ENCODE results near the gene PSMD13.
"Not testable (repeated sequence)": the region's sequence is repeated elsewhere in the genome, so short reads cannot be mapped to it uniquely, and the experiment has no call there.

The PSMD13 gene

DNA sequence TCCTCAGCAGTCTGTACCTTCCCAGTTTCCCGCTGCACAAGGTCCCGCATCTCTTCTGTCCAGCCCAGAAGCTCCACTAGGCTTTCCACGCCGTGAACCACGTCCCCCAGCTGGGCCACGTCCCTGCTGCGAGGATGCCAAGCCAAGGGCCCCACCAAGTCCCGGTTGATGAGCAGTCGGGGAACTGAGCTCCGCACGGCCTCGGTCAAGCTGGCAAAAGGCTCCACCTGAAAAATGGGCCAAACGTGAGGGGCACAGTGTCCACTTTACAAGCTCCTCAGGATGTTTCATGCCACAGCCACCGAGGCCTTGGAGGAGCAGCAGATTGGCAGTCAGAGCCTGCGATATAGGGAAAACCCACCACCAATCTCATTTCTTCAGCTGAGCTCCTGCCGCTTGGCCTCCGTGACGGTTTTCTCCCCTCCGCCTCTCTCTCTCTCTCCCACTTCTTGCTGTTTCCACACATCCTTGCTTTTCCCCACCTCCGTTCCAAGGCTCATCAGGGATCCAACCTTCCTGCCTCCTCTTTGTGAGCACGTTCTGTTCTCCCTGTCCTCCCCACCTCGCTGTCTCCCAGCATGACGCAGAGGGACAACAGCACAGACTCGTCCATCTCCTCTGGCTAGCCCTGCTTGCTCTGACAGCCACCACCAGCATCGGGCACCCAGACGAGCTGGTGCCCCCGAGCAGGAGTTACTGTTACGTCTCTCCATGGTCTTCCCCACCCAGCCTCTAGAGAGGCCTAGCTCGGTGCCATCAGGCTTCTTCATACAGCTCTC, 17.8 kb upstream of the PSMD13 start:
- DNase-seq (ENCODE audit: low spot score): no peak

DNA sequence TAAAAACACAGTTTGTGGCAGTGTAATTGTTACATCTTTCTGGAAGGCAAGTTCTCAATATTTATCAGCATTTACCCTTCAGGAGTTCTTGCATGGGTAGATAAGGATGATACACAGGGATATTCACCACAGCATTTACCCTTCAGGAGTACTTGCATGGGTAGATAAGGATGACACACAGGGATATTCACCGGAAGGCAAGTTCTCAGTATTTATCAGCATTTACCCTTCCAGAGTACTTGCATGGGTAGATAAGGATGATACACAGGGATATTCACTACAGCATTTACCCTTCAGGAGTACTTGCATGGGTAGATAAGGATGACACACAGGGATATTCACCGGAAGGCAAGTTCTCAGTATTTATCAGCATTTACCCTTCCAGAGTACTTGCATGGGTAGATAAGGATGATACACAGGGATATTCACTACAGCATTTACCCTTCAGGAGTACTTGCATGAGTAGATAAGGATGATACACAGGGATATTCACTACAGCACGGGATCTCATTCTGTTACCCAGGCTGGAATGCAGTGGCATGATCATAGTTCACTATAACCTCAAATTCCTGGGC, 16.0 kb upstream of the PSMD13 start:
- not testable (repeated sequence) for DNase-seq (ENCODE audit: low spot score)

DNA sequence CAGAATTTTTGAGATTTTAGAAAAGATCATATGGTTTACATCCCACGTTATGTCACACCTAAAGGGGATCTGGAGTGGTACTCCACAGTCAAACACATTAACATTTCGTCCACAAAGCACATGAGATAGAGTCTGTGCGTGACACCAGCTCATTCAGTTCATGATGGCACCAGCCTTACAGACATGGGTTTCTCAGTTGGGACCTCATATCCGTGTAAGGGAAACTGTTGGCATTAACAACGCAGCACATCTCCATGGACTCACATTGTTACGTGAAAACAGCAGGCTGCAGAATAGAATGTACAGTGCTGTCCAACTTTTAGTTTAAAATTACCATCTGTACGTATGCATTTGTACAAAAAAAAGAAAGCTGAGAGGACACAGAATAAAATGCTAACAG, 15.2 kb upstream of the PSMD13 start:
- DNase-seq (ENCODE audit: low spot score): no peak

DNA sequence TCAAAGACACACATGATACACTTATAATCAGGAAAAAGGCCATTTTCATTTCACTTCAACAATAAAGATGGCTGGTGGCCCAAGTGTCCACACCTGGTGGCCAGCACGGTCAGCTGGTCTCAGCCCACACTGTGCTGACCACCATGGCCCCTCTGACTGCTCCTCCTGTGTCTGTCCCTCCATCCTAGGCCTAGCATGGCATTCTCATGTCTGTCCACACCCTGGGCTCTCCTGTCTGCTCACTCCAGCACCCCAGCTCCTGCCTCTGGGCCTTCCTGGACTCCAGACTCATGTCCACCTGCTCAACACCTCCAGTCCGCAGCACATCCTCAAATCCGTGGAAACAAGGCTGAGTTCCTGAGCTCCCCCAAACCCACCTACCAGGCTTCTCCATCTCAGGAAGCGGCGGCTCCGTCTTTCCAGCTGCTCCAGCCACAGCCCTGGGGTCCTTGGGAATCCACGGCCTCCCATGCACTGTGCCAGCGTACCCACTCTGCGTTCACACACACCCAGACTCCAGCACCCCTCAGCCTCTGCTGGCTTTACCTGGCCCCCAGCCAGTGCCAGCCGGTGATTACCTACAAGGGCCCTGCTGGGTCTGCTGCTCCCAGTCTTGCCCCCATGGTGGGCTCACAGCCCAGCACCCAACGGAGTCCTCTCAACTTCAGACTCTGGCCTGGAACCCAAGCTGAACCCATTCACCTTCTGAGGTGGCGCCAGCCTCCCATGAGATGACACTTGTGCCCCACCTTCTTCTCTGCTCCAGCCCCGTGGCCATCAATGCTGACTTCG, 14.6 kb upstream of the PSMD13 start:
- no peak for DNase-seq (ENCODE audit: low spot score)

DNA sequence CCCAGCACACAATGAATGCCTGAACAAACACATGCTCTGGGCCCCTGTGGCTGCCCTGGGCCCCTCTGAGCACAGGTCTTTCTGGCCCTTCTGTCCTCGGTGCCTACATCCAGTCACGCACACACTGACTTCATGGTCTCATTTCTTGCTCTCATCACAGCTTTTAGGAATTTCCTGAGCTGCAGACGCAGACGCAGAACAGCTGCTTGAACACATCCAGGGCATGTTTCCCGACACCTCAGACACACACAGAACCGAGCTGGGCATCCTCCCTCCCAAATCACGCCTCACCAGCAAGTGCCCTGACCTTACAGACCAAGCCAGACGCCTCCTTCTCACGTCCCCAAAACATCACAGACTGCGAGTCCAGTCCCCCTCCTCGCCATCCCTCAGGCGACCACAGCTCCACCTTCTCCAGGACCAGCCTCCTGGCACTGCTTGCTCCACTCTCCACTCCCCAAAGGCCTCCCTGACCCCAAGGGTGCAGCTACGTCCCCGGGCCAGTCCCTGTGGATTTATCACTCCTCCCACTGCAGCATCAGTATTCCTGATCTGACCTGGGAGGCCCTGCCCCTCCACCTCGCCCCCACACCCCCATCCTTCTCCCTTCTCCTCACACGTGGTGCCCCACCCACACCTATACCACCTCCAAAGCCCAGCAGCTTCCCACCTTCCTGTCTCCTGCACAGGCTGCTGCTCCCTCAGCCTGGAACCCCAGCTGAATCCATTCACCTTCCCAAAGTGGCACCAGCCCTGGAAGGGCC, 13.6 kb upstream of the PSMD13 start:
- no peak for DNase-seq (ENCODE audit: low spot score)

DNA sequence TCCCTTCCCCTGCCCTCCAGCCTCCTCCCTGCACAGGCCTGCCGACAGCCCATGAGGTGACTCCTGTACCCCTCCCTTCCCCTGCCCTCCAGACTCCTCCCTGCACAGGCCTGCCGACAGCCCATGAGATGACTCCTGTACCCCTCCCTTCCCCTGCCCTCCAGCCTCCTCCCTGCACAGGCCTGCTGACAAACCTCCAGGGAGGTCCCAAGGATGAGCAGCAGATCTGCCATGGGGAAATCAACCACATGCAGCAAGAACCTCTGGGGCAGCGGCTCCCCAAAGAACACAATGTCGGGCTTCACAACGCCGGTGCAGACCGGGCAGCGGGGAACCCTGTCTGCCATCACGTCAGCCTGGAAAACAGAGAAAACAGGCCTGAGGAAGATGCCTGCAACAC, 12.9 kb upstream of the PSMD13 start:
- no peak for DNase-seq (ENCODE audit: low spot score)

DNA sequence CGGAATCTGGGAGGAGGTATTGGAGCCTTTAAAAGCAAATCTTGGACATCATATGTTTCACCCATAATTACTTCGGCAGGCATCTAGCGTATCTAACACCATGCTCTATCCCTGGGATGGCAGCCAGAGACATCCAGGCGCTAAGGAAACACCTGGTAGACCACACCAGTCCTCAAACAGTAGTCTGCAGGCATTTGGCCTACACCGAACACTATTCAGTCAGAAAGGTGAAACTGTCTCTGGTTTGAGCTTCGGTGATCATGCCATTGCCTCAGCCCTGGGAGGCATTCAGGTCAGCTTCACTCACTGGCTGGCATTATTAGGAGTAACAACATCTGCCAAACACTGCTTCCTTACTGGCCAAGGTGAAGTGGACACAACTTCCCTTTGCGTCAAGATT, 12.4 kb upstream of the PSMD13 start:
- DNase-seq (ENCODE audit: low spot score): no peak

DNA sequence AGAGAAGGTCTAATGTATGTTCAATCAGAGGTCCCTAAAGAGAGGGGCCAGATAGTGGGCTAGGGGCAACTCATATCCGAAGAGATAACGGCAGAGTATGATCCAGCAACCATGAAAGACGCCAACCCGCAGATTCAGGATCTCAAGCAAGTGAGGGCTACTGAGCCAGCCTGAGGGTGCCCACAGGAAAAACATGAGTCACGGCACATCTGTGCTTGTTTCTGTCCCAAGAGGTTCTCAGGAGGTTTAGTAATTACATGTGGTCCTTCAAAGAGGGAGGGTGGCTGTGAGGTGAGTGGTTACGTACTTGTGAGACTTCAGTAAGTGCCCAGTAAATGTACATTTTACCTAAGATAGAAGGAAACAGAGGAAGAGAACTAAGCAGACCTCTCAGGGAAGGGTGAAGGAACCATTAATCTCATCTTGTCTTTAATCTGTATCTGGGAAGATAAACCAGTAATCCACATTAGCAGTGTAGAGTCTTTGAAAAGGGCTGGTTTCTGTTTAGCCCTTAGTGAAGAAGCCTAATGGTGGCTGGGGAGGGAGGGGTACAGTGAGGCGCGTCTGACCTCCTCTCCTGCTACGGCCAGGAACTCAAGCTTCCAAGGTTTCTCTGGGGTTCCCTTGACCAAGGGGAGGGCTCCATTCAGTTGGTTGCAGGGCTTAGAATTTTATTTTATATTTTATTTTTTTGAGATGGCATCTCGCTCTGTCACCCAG, 10.9 kb upstream of the PSMD13 start:
- no peak for DNase-seq (ENCODE audit: low spot score)

DNA sequence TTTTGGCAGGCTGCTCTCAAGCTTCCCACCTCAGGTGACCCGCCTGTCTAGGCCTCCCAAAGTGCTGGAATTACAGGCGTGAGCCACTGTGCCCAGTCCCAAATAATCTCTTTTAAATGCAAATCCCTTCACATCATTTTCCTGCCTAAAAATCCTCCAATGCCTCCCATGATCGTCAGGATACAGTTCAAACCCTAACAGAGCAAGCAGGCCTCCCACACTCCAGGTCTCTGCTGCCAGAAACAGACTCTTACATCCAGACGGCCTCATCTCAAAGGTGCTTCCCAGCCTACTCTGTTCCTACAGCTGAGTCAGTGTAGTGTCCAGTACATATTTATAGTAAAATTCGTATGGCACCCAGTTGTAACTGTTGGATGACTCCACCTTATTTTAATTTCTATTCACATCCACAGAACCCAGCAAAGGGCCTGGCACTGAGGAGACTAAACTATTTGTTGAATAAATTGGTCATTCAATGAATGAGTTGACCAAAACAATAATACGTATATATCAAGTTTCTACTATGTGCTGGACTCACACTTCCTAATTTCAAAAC, 8.9 kb upstream of the PSMD13 start:
- no peak for DNase-seq (ENCODE audit: low spot score)

DNA sequence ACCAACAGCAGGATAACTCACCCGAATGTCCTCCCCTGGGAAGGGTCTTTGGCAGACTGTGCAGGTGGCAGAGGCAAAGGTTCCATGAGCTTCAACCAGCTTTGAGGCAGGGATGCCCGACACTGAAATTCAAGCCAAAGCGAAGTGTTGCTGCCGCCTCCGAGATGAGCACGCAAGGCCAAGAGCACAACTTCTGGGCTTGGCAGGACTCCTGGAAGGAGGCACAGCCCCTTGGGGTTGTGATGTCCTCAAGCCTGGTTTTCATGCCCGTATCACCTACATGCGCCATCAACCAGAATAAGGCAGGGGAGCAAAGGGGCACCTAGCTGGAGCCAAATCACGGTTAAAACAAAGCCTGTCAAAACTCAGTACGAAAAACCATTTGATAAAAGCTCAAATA, 6.3 kb upstream of the PSMD13 start:
- DNase-seq (ENCODE audit: low spot score): no peak

DNA sequence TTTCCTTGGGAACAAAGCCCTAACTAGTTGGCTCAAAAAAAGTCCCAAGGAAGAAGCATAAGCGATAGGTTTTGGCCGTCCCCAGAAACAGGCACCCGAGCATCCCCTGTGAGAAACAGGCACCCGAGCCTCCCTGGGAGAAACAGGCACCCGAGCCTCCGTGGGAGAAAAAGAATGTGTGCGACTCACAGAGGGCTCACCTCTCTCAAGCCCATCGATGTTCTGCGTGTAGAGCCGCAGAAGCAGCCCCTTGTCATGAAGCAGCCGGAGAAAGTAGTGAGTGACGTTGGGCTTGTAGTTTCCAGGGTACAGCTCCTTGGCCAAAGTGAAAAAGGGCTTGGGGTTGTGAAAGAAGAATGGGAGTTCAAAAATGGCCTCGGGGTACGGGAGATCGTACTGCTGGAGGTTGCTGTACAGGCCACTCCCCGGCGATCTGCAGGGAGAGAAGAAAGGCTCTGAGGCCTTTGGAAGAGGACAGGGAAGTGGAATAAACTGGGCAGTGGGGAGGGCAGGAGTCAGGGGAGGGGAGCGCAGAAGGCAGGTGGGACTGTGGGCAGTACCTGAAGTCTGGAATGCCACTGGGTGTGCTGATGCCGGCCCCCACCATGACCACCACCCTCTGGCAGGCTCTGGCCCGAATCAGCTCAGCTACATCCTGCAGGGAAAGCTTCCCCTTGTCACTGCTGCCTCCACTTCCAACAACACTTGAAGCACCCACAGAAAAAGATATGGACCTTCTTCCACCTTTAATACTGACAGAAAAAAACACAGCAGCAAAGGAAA, 3.8 kb upstream of the PSMD13 start:
- DNase-seq (ENCODE audit: low spot score): no peak

DNA sequence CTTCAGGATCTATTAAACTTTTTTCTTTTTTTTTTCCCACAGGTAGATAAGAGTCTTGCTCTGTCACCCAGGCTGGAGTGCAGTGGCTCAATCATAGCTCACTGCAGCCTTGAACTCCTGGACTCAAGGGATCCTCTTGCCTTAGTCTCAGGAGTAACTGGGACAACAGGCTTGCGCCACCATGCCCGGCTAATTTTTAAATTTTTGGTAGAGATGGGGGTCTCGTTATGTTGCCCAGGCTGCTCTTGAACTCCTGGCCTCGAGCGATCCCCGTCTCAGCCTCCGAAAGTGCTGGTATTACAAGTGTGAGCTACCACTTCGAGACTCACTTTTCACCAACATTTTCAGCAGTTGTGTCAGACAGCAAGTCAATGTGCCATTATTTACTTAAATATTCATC, 1.6 kb upstream of the PSMD13 start:
- no peak for DNase-seq (ENCODE audit: low spot score)

DNA sequence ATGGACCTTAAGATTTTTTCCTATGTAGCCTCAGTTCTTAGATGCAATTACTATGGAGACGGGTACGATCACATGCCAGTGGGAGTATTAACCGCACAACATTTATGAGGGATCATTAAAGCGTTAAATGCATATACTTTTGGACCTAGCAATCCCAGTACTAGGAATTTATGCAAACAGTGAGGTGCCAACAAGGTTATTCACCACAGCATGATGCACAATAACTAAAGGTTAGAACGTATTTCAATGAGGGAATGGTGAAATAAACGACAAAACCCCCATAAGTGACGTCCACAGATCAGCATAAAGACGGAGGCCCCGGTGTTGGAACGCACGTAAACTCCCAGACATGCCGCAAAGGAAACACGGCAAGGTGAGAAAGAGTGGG, 1.2 kb upstream of the PSMD13 start:
- no peak for DNase-seq (ENCODE audit: low spot score)

DNA sequence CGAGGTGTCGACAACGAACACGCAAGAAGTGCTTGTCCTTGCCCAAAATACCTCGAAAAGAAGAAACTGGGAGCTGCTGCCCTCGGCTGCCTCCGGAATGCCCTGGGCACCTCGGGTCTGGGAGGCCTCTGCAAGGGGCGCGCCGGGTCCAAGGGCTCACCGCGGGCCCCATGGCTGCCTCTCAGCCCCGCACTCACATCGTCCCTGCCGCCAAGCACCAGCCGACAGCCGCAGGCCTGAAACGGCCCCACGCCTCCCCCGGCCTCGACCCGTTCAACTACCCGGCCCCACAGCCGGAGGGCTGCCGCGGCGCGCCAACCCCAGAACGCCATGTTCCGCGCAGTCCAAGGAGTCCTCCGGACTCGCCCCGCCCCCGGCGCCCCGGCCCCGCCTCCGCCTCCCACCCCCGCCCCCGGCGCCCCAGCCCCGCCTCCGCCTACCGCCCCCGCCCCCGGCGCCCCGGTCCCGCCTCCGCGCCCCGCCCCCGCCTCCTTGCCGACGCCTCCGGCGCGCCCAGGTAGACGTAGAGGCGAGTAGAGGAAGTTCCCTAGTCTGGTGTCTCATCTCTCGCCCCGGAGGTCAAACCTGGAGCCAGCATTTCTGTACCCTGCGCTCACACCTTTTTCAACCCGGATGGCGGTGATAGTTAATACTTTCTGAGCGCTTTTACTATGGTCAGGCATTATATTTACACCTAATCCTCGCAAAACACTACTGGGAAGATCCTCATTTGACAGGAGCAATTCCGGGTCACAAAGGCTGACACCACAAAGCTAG, 591 bp upstream of the PSMD13 start, which contains the start of gene SIRT3:
TSS of gene SIRT3 (minus strand) at position 346 of the 777 bp plus-strand sequence. CDS start at position 332, 14 bp downstream.
- peak; percentile 81 for DNase-seq (ENCODE audit: low spot score)

DNA sequence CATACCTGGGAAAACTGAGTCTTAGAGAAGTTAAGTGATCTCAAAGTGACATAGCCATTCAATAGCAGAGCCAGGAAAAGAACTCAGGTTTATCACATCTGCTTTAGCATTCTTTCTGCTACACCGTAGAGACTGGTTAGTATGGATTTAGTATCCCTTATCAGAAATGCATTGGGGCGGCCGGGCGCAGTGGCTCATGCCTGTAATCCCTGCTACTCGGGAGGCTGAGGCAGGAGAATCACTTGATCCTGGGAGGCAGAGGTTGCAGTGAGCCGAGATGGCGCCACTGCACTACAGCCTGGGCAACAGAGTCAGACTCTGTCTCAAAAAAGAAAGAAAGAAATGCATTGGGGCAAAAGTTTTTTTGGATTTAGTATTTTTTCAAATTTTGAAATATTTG, 1.6 kb downstream of the PSMD13 start:
- DNase-seq (ENCODE audit: low spot score): not testable (repeated sequence)

DNA sequence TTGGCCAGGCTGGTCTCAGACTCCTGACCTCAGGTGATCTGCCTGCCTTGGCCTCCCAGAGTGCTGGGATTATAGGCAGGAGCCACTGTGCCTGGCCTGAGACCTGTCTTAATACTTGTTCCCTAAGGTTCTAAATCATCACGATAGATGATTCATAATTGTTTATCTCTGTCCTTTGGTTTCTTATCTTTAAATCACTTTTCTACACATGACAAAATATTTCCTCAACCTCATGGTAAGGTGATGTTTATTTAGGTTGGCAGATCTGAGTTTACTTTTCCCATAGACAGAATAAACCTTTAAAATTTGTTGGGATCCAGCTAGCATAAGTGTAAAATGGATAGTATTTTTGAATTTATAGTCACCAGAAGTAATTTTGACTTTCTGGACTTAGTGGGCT, 3.5 kb downstream of the PSMD13 start:
- no peak for DNase-seq (ENCODE audit: low spot score)

DNA sequence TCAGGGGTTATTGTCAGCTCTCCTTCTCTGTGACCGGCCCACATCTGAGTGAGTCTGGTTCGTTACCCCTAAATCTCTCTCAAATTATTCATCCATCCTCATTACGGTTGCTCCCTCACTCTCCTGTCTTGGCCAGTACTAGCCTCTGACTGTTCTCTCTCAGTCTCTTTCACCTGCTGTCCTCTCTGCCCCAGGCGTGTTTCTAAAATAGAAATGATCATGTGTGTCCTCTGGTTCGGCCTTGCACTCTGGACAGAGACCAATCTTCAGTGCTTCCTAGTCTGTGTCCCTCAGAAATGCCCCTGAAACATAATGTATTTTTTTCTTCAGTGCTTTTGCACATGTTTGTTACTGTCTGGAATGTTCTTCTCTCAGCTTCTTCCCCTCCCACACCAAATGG, 4.9 kb downstream of the PSMD13 start:
- DNase-seq (ENCODE audit: low spot score): no peak

DNA sequence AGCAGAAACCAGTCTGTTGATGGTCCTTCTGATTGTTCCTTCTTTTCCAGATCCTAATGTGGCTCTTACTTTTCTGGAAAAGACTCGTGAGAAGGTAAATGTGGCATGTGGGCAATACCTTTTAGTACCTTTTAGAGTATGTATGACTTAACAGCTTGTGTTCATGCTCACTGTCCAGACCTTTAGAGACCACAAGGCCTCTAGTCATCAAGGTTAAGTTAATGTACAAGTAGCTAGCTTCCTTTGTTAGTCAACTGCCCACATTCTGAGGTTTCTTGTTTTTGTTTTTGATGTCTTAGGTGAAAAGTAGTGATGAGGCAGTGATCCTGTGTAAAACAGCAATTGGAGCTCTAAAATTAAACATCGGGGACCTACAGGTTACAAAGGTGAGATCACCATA, 7.6 kb downstream of the PSMD13 start:
- no peak for DNase-seq (ENCODE audit: low spot score)

DNA sequence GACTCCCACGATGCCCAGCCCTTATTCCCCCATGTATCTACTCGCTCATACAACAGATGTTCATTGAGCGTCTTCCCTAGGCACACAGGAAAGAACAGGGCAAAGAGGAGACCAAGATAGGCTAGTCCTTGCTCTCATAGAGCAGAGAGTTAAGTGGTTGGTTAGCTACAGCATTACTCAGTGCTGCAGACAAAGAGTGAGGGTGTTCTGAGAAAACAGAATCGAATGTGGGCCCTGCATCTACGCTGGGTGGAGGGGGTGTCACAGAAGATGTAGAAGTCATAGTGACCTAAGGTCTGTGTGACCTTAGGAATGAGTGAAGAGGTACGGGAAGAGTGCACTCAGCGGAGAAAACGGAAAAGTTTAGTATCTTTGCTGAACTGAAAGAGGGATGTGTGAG, 12.3 kb downstream of the PSMD13 start:
- DNase-seq (ENCODE audit: low spot score): no peak

DNA sequence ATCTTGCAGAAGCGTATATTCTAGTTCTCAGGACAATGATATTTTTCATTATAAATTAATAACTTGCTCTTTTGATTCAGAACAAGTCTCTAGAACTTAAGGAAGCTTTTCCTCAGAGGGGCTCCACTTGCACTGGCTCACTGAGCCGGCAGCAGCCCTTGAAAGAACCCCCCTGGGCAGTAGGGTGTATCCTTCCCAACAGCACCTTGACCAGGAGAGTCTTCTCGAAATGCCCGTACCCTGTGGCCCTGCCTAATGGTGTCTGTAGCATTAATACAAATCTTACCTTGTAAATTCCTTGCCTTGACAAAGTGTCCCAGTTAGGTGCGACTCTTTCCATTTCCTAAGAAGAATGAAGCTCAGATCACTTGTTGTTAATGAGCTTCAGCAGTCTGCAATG, 13.5 kb downstream of the PSMD13 start:
- no peak for DNase-seq (ENCODE audit: low spot score)

Data from HuH-7.5 (cell line).